Gastrocnemius medialis (tissue), 4 donors: Measurements from ENCODE around the gene GCGR. TPM values are rescaled to one million over a fixed set of nuclear protein-coding genes. Genes with fewer than 3 reads are reported as not detected.

Experiments used
- ATAC-seq, 2 donors: fragments of 150-250 bp; one replicate each; pipeline ENCODE4 v1.9.1; 2016
- DNase-seq, 2 donors: peaks; one replicate each; pipeline ENCODE4 v3.0.0-alpha.2; 2019
- H3K27ac ChIP-seq, 4 donors: fragments of 200-600 bp; sonication (generic); 1 replicate in 1 of 4; 2 replicates in 3 of 4; pipeline ENCODE4 v1.5.1; 2016 to 2018; ENCODE audit warnings: mild to moderate bottlenecking in 2 of 4, moderate library complexity in 1 of 4
- H3K27me3 ChIP-seq, 3 donors: fragments of 200-600 bp; sonication (generic) in 2 of 3; 1 replicate in 1 of 3; 2 replicates in 2 of 3; pipeline versions ENCODE4 v1.5.1 to v1.6.0; 2016 to 2019; ENCODE audit warnings: mild to moderate bottlenecking in 1 of 3, moderate library complexity in 1 of 3
- H3K36me3 ChIP-seq, 2 donors: fragments of 200-600 bp; sonication (generic) in 1 of 2; one replicate each; pipeline ENCODE4 v1.5.1; 2017 to 2018
- H3K4me1 ChIP-seq, 2 donors: fragments of 200-600 bp; sonication (generic) in 1 of 2; one replicate each; pipeline ENCODE4 v1.5.1; 2016 to 2017; ENCODE audit warnings: mild to moderate bottlenecking in 2 of 2
- H3K4me3 ChIP-seq, 4 donors: fragments of 200-600 bp; sonication (generic) in 3 of 4; 1 replicate in 1 of 4; 2 replicates in 3 of 4; pipeline ENCODE4 v1.5.1; 2016 to 2019; ENCODE audit warnings: mild to moderate bottlenecking in 2 of 4
- H3K9me3 ChIP-seq, 3 donors: fragments of 200-600 bp; sonication (generic) in 2 of 3; 1 replicate in 1 of 3; 2 replicates in 2 of 3; pipeline ENCODE4 v1.5.1; 2016 to 2019
- CTCF ChIP-seq, 5 experiments: fragments of 450-650 bp in 3 of 5; fragments of 200-600 bp in 2 of 5; sonication (generic) in 2 of 5; IDR thresholded peaks in 4 of 5; conservative IDR thresholded peaks in 1 of 5; 1 replicate in 4 of 5; 2 replicates in 1 of 5; pipeline ENCODE4 v1.5.1; 2016 to 2019; ENCODE audit warnings: antibody characterized with exemption in 5 of 5, mild to moderate bottlenecking in 3 of 5, moderate library complexity in 3 of 5
- POLR2A ChIP-seq, 2 donors: fragments of 450-650 bp; IDR thresholded peaks; one replicate each; pipeline ENCODE4 v1.6.1; 2017; ENCODE audit warnings: antibody characterized with exemption in 2 of 2, mild to moderate bottlenecking in 2 of 2, moderate library complexity in 2 of 2
- in situ Hi-C, 4 donors: fragments of 200-750 bp; cut with MboI; loops; one replicate each; pipeline versions ENCODE4 v1.15.0 to v1.8.0; 2017; ENCODE audit warnings: low sequenced_read_pairs in 4 of 4
- intact Hi-C: fragments of 100-400 bp; cut with DNase I; formaldehyde crosslinking; loops from one replicate; pipeline ENCODE4 v1.15.1; 2023; ENCODE audit warnings: low total_unique reads
- total RNA-seq, 4 donors: library from RNA; depleted of rRNA; stranded (reverse); fragments of >200 nt; gene quantifications; one replicate each; pipeline versions ENCODE4 v1.1.0 to v1.2.3, GENCODE V29; 2016

Gene GCGR
- total RNA-seq, 4 donors from 2014 or later, result 0.29 TPM; not detected in 3

- DNase-seq (no peak), ATAC-seq (no peak)
- Histone ChIP-seq H3K4me1 (peaks cover 39% of the 10 kb centered on the region in 2 donors), H3K4me3 (no peak overlapping the region), H3K9me3 (no peaks in the 10 kb centered on the region), H3K27ac (peak overlapping the region; percentile 98 to 99 (median 99)), H3K36me3 (peaks cover 0 to 58% of the 10 kb centered on the region in 2 donors), H3K27me3 (no peaks in the 10 kb centered on the region)
- in situ Hi-C loops (no loop called here), intact Hi-C loops (no loop called here)
- TF ChIP-seq CTCF (IDR thresholded peaks at IDR 0.05 in 4 of 5, conservative IDR thresholded peaks at IDR 0.05 in 1 of 5), result no peak
These were observed 40.4 kb downstream of the GCGR start for GRCh38 chr17:81844327-81844851.

- ATAC-seq (no peak), DNase-seq (no peak)
- Histone ChIP-seq H3K4me3 (no peak overlapping the region), H3K4me1 (peaks cover 34% of the 10 kb centered on the region in 2 donors), H3K27me3 (no peaks in the 10 kb centered on the region), H3K36me3 (peaks cover 0 to 60% of the 10 kb centered on the region in 2 donors), H3K27ac (no peak overlapping the region), H3K9me3 (no peaks in the 10 kb centered on the region)
- in situ Hi-C loops, result no loop called here
- no peak for TF ChIP-seq POLR2A (IDR thresholded peaks at IDR 0.05)
- TF ChIP-seq CTCF (IDR thresholded peaks at IDR 0.05 in 4 of 5, conservative IDR thresholded peaks at IDR 0.05 in 1 of 5), result no peak
- intact Hi-C loops, result no loop called here
These were observed 40.9 kb downstream of the GCGR start for GRCh38 chr17:81844887-81845286.

- H3K9me3 ChIP-seq, result no peaks in the 10 kb centered on the region
- peaks cover 29 to 30% of the 10 kb centered on the region in 2 donors for H3K4me1 ChIP-seq
- TF ChIP-seq POLR2A (IDR thresholded peaks at IDR 0.05), result no peak
- TF ChIP-seq CTCF (IDR thresholded peaks at IDR 0.05 in 4 of 5, conservative IDR thresholded peaks at IDR 0.05 in 1 of 5), result no peak
- DNase-seq (no peak), ATAC-seq (no peak)
- no peak overlapping the region for H3K4me3 ChIP-seq
- in situ Hi-C loops (no loop called here), intact Hi-C loops (no loop called here)
- no peak overlapping the region for H3K27ac ChIP-seq
- H3K27me3 ChIP-seq, result no peaks in the 10 kb centered on the region
- H3K36me3 ChIP-seq, result peaks cover 0 to 65% of the 10 kb centered on the region in 2 donors
These were observed 41.4 kb downstream of the GCGR start for GRCh38 chr17:81845361-81845760.

- no peak overlapping the region for H3K27ac ChIP-seq
- in situ Hi-C loops (no loop called here), intact Hi-C loops (no loop called here)
- no peaks in the 10 kb centered on the region for H3K9me3 ChIP-seq
- DNase-seq (no peak), ATAC-seq (no peak)
- peaks cover 0 to 72% of the 10 kb centered on the region in 2 donors for H3K36me3 ChIP-seq
- TF ChIP-seq POLR2A (IDR thresholded peaks at IDR 0.05), result no peak
- no peak for TF ChIP-seq CTCF (IDR thresholded peaks at IDR 0.05 in 4 of 5, conservative IDR thresholded peaks at IDR 0.05 in 1 of 5)
- H3K4me3 ChIP-seq, result no peak overlapping the region
- H3K27me3 ChIP-seq, result no peaks in the 10 kb centered on the region
- H3K4me1 ChIP-seq, result peaks cover 23 to 24% of the 10 kb centered on the region in 2 donors
These were observed 42.2 kb downstream of the GCGR start for GRCh38 chr17:81845881-81846742.
